T-helper 17 cell (primary cell): ENCODE results near the gene PVALEF. TPM values are rescaled to one million over a fixed set of nuclear protein-coding genes. Genes with fewer than 3 reads are reported as not detected.

ENCODE experiments used
- ATAC-seq: fragments of 150-1000 bp; cut with Tn5 transposase; 2 replicates; pipeline ENCODE4 v1.10.0; 2021; ENCODE audit warnings: mild to moderate bottlenecking, moderate library complexity
- DNase-seq, 3 donors: peaks; one replicate each; pipeline versions ENCODE4 v3.0.0 to v3.0.0-alpha.2; 2020 to 2021
- H3K9me3 ChIP-seq: one replicate; pipeline ENCODE4 v1.7.0; 2013; ENCODE audit warnings: low read length, mild to moderate bottlenecking; ENCODE audit not compliant: control insufficient read depth, poor library complexity, severe bottlenecking
- H3K27ac Mint-ChIP-seq: one replicate; pipeline ENCODE4 v1.8.0; 2022; ENCODE audit warnings: mild to moderate bottlenecking, moderate library complexity, mixed read lengths
- H3K27me3 Mint-ChIP-seq: one replicate; pipeline ENCODE4 v1.8.0; 2022; ENCODE audit warnings: mixed read lengths
- H3K36me3 Mint-ChIP-seq: one replicate; pipeline ENCODE4 v1.8.0; 2022; ENCODE audit warnings: low read depth, mixed read lengths
- H3K4me1 Mint-ChIP-seq: one replicate; pipeline ENCODE4 v1.8.0; 2022; ENCODE audit warnings: mild to moderate bottlenecking, mixed read lengths
- H3K4me3 Mint-ChIP-seq: one replicate; pipeline ENCODE4 v1.8.0; 2022; ENCODE audit warnings: mild to moderate bottlenecking, moderate library complexity, mixed read lengths
- total RNA-seq, 4 donors: library from RNA in 2 of 4; stranded (reverse) in 2 of 4; gene quantifications; one replicate each; pipeline ENCODE4 v1.2.3 and lab custom pipeline; 2022 to 2026

Gene PVALEF
- total RNA-seq, 2 donors from 2014 or later, result not detected

DNA sequence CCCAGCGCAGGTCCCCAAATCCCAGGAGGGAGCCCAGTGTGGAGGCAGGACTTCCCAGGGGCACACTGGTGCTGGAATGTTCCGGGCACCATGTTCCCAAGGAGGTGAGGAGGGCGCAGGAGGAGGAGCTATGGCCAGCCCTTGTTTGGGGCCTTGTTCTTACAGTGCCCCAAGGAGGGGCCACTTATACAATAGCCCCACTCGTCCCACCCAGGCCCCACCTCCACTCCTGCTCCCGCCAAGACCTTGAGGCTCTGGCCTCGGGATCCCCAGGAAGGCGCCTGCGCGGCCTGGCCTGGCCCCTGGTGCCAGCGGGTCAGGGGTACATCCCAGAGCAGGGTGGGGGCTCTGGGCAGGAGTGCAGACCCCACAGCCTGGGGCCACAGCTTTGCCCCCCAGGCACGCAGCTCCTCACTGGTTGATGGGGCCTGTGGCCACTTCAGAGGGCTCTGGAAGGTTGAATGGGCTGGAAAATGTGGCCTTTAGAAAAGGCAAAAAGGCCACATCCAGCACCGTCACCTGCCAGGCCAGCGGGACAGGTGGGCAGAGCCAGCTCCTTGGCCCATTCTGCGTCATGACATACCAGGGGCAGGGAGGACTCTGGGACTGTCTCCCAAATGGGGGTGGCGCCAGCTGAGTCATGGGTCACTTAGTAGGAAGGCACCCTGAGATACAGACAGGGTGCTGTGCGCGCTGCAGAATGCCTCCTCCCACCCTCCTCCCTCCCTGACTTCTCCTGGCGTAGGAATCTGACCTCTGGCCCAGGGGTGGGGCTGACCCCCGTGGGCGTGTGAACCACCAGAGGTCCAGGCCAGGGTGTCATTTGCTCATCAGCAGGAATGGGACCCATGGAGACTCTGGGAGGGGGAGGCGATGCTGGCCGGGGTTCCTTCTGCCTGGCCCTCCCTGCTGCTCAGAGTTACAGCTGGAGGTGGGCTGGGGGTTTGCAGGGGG lies 32.3 kb upstream of the PVALEF start:
- H3K36me3 Mint-ChIP-seq, result no peaks in the 10 kb centered on the region
- no peaks in the 10 kb centered on the region for H3K9me3 ChIP-seq
- no peak overlapping the region for H3K4me3 Mint-ChIP-seq
- H3K27ac Mint-ChIP-seq, result no peak overlapping the region
- H3K27me3 Mint-ChIP-seq, result no peaks in the 10 kb centered on the region
- no peaks in the 10 kb centered on the region for H3K4me1 Mint-ChIP-seq
- ATAC-seq, result no peak
- no peak for DNase-seq

DNA sequence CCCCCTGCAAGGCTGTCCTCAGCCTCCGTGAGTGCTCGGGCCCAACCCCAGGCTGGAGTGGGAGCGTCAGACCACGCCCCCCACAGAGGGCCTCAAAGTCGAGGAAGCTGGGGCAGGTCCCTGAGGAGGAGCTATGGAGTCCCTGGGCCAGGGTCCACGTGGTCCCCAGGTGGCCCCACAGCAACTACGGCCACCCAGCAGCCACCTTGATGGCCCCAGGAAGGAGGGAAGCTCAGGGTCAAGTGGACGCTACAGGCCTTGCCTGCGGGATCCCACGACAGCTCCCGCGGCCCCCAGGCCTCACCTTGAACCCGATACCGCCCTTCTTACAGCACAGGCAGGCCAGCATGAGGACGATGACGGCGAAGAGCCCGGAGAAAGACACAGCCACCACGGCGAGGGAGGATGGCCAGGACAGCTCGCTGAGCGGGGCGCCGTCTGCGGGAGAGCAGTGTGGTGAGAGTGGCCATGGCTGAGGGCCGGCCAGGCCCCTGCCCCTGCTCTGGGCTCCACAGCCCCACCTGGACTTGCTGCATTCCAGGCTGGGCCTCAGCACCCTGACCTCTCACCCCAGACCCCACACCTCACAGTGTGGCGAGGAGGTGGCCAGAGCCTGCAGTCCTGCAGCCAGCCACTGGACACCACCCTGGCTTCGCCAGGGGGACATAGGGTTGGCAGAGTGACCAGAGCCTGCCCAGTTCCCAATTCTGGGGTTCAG lies 31.1 kb upstream of the PVALEF start:
- H3K4me1 Mint-ChIP-seq, result no peaks in the 10 kb centered on the region
- H3K27me3 Mint-ChIP-seq, result no peaks in the 10 kb centered on the region
- DNase-seq (no peak), ATAC-seq (no peak)
- no peak overlapping the region for H3K4me3 Mint-ChIP-seq
- no peaks in the 10 kb centered on the region for H3K36me3 Mint-ChIP-seq
- no peaks in the 10 kb centered on the region for H3K9me3 ChIP-seq
- H3K27ac Mint-ChIP-seq, result no peak overlapping the region

DNA sequence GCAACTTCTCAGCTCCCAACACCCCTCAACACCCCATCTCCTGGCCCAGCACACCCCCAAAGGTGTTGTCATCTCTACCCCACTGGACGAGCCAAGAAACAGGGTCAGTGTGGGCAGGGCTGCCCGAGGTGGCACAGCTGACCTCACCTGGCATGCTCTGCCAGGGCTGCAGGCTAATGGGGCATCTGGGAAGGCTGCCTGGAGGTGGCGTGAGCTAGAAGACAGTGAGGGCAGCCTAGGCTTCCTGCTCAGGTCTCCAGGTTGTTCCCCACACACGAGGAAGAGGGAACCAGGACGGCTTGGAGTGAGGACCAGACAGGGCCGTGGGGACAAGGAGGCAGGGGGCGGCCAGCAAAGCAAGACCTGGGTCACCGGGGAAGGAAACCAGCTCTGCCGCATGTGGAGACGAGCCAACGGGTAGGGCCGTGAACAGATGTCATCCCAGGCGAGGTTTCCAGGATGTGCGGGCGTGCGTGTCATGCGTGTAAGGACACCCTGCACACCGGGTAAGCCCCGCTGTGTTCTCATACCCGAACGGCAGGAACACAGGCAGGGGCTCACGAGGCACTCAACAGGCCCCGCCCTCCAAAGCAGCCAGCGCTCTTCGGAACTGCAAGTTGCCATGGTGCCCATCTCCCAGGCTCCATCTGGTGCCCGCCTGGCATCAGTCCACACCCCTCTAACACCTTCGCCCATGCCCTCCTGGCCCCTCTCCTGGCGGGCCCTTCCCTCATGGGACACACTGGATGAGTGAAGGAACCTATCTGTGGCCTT lies 29.6 kb upstream of the PVALEF start:
- no peaks in the 10 kb centered on the region for H3K36me3 Mint-ChIP-seq

DNA sequence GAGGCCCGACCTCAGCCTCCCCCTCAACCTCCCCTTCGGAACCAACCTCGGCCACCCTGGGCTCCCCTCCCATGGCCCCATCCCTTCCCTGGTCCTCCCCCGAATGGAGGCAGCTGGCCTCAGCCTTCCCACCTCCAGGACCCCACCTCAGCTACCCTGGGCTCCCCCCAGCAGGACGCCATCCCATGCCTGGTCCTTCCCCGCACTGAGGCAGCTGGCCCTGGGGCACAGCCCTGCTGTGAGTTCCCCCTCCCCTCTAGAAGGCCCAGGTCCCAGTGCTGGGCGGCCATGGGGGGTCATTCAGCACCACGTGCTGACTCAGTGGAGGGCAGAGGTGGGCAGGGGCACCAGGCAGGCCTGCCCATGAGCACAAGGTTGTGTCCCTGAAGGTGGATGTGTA lies 28.9 kb upstream of the PVALEF start:
- DNase-seq, result no peak
- H3K4me3 Mint-ChIP-seq, result no peak overlapping the region
- H3K27me3 Mint-ChIP-seq, result no peaks in the 10 kb centered on the region
- H3K4me1 Mint-ChIP-seq, result no peaks in the 10 kb centered on the region
- no peaks in the 10 kb centered on the region for H3K9me3 ChIP-seq
- no peak for ATAC-seq
- no peaks in the 10 kb centered on the region for H3K36me3 Mint-ChIP-seq
- H3K27ac Mint-ChIP-seq, result no peak overlapping the region

More for the DNA sequence above, 29.6 kb upstream of the PVALEF start:
- H3K9me3 ChIP-seq, result no peaks in the 10 kb centered on the region
- Mint-ChIP-seq H3K4me1 (no peaks in the 10 kb centered on the region), H3K27ac (no peak overlapping the region), H3K27me3 (no peaks in the 10 kb centered on the region), H3K4me3 (no peak overlapping the region)
- DNase-seq, result no peak
- ATAC-seq, result no peak

DNA sequence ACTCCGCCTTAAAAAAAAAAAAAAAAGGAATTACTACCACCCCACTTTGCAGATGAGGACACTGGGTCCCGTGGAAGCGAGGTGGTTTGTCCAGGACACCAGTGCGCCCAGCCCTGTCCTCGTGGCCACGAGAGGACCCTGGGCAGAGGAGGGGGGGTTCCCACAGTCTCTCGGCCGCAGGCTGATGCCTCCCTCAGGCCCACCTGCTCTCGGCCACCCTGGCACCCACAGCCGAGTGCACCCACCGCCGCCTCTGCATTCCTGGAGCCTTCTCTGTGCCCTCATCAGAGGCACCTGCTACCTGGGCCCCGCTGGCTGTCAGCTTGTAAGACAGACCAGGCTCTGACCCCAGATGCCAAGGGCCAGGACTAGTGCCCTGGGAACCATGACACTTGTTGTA lies 28.1 kb upstream of the PVALEF start:
- DNase-seq (no peak), ATAC-seq (no peak)
- Mint-ChIP-seq H3K4me1 (no peaks in the 10 kb centered on the region), H3K27ac (no peak overlapping the region), H3K36me3 (no peaks in the 10 kb centered on the region), H3K27me3 (no peaks in the 10 kb centered on the region), H3K4me3 (no peak overlapping the region)
- no peaks in the 10 kb centered on the region for H3K9me3 ChIP-seq

DNA sequence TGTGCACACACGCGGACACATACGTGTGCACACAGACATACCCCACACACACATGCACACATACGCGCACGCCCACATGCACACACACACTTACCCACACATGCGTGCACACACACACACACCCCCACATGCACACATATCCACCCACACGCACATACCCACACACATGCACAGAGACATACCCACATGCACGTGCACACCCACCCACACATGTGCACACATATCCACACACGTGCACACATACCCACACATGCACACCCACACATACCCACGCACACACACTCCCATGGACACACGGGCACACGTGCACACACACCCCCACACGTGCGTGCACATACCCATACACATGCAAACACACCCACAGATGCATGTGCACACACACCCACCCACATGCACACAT lies 27.2 kb upstream of the PVALEF start:
- no peak for DNase-seq
- peak overlapping the region; percentile 41 for H3K27ac Mint-ChIP-seq
- H3K4me3 Mint-ChIP-seq, result no peak overlapping the region
- no peaks in the 10 kb centered on the region for H3K9me3 ChIP-seq
- H3K4me1 Mint-ChIP-seq, result no peaks in the 10 kb centered on the region
- ATAC-seq, result no peak
- no peaks in the 10 kb centered on the region for H3K36me3 Mint-ChIP-seq
- H3K27me3 Mint-ChIP-seq, result no peaks in the 10 kb centered on the region

DNA sequence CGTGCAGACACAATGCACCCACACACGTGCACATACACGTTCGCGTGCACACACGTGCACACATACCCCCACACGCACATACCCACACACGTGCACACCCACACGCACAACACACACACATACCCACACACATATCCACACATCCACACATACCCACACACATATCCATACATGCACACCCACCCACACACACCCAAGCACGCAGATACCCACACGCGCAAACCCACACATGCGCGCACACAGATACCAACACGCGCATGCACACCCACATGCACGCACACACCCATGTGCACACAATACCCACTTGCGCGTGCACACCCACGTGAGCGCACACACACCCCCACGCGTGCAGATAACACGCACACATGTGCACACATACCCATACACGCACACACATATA lies 26.8 kb upstream of the PVALEF start:
- DNase-seq (no peak), ATAC-seq (no peak)
- Mint-ChIP-seq H3K4me3 (no peak overlapping the region), H3K36me3 (no peaks in the 10 kb centered on the region), H3K27me3 (peaks cover 1% of the 10 kb centered on the region), H3K4me1 (no peaks in the 10 kb centered on the region), H3K27ac (peak overlapping the region; percentile 41)
- H3K9me3 ChIP-seq, result no peaks in the 10 kb centered on the region

DNA sequence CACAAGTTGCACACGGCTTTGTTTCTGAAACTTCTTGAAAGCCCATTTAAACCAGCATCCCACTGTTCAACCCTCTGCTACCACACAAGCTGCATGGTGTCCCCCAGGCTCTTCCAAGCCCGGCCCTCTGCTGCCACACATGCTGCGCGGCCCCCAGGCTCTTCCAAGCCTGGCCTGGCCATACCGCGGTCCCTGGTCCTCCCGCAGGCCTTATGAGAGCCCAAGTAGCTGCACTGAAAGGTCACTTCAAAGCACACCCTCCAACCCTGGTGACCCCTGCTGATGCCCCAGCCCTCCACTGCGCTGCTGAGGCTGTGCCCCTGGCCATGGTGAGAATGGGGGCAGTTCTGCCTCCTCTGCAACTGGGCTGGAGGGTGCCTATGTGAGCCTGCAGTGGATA lies 25.9 kb upstream of the PVALEF start:
- Mint-ChIP-seq H3K4me3 (no peak overlapping the region), H3K27ac (no peak overlapping the region), H3K27me3 (peaks cover 7% of the 10 kb centered on the region), H3K36me3 (no peaks in the 10 kb centered on the region), H3K4me1 (no peaks in the 10 kb centered on the region)
- H3K9me3 ChIP-seq, result no peaks in the 10 kb centered on the region
- DNase-seq (no peak), ATAC-seq (no peak)

DNA sequence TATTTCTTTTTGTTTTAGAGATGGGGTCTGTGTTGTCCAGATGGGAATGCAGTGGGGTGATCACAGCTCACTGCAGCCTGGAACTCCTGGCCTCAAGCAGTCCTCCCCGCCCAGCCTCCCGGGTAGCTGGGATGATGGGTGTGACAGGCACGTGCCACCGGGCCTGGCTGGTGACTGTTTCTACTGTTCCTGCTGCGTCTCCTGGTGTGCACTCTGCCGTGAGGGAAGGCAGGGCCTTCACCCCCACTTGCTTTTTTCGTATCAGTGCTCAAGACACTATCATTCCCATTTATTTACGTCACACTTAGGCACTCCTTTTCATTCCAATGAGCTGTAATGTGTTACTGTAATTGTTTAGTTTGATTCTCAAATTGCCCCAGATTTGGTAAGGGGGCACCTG lies 25.3 kb upstream of the PVALEF start:
- H3K27me3 Mint-ChIP-seq, result peaks cover 7% of the 10 kb centered on the region
- DNase-seq (no peak), ATAC-seq (no peak)
- no peak overlapping the region for H3K4me3 Mint-ChIP-seq
- H3K9me3 ChIP-seq, result no peaks in the 10 kb centered on the region
- no peaks in the 10 kb centered on the region for H3K36me3 Mint-ChIP-seq
- H3K27ac Mint-ChIP-seq, result no peak overlapping the region
- no peaks in the 10 kb centered on the region for H3K4me1 Mint-ChIP-seq

DNA sequence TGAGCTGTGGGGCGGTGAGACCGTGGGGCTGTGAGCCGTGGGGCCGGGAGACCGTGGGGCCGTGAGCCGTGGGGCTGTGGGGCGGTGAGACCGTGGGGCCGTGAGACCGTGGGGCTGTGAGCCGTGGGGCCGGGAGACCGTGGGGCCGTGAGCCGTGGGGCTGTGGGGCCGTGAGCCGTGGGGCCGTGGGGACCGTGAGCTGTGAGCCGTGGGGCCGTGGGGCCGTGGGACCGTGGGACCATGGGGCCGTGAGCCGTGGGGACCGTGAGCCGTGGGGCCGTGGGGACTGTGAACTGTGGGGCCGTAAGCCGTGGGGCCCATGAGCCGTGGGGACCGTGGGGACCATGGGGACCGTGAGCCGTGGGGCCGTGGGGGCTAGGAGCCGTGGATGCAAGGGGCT lies 24.6 kb upstream of the PVALEF start:
- H3K9me3 ChIP-seq, result no peaks in the 10 kb centered on the region
- ATAC-seq, result no peak
- no peak for DNase-seq
- Mint-ChIP-seq H3K4me3 (no peak overlapping the region), H3K4me1 (no peaks in the 10 kb centered on the region), H3K27ac (no peak overlapping the region), H3K36me3 (no peaks in the 10 kb centered on the region), H3K27me3 (peaks cover 7% of the 10 kb centered on the region)

DNA sequence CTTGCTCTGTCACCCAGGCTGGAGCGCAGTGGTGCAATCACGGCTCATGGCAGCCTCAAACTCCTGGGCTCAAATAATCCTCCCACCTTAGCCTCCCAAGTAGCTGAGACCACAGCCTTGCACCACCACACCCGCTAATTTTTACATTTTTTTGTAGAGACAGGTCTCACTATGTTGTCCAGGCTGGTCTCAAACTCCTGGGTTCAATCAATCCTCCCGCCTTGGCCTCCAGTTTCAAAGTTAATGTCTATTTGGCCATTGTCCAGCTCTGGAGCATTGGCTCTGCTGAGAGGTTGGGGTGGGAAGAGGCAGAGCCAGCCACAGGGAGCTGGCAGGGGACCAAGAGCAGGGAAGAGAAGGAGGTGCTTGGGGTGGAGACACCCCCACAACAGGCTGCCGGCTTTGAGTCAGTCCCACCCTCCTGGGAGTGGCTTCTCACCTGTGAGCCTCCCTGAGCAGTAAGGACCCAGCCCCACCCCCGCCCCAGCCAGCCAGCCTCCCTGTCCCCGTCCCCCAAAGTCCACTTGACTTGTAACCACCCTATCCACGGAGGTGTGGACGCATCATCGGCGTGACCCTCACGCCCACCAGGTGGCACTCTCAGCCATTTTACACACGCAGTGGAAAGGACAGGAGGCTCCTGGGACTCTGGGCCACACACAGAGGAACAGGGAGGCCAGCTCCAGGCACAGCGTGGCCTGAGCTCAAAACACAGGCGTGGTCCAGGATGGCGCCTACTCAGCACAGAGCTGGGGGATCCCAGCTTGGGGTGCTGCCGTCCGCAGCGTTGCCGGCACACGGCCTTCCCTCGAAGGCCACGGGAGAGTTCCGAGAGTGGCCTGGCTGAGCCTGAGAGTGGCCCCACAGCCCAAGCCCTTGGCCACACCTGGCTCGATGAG lies 22.8 kb upstream of the PVALEF start:
- Mint-ChIP-seq H3K4me3 (no peak overlapping the region), H3K36me3 (no peaks in the 10 kb centered on the region), H3K4me1 (no peaks in the 10 kb centered on the region), H3K27me3 (peaks cover 7% of the 10 kb centered on the region), H3K27ac (no peak overlapping the region)
- peak in 2 of 3 donors; percentile 36 to 49 for DNase-seq
- H3K9me3 ChIP-seq, result no peaks in the 10 kb centered on the region
- peak; percentile 84 for ATAC-seq

DNA sequence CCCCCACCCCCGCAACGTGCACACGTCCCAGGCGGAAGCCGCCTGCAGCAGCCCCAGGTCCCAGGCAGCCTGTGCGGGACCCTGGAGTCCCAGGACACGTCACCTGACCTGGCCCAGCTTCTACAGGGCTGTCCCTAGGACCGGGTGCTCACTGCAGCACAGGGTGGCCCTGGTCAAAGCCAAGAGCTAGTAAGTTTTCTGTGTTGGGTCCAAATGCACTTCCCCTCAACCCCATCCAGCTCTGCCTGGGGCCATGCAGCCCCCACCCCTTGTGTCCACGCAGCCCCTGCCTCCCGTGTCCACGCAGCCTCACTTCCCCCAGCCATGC lies 22.1 kb upstream of the PVALEF start:
- H3K4me1 Mint-ChIP-seq, result no peaks in the 10 kb centered on the region
- H3K27me3 Mint-ChIP-seq, result peaks cover 7% of the 10 kb centered on the region
- H3K9me3 ChIP-seq, result no peaks in the 10 kb centered on the region
- DNase-seq (no peak), ATAC-seq (no peak)
- no peak overlapping the region for H3K27ac Mint-ChIP-seq
- no peak overlapping the region for H3K4me3 Mint-ChIP-seq
- no peaks in the 10 kb centered on the region for H3K36me3 Mint-ChIP-seq
